HL-60 (cell line): ENCODE data around the gene DOHH.

Source experiments
- GABPA ChIP-seq: IDR thresholded peaks from 2 replicates; pipeline ENCODE4 v1.6.1; 2012; ENCODE audit warnings: low read depth
- POLR2AphosphoS5 ChIP-seq: IDR thresholded peaks from 2 replicates; pipeline ENCODE4 v1.6.1; 2012; ENCODE audit warnings: low read depth
- TF ChIP-seq, protein P1 (sequence below): IDR thresholded peaks from one replicate; pipeline ENCODE4 v1.5.1; 2011; ENCODE audit warnings: low read length, control low read depth, inconsistent platforms; ENCODE audit not compliant: insufficient read depth

GRCh38 chr19:3510727-3511126 lies 10.3 kb upstream of the DOHH start:
- TF ChIP-seq, protein P1, sequence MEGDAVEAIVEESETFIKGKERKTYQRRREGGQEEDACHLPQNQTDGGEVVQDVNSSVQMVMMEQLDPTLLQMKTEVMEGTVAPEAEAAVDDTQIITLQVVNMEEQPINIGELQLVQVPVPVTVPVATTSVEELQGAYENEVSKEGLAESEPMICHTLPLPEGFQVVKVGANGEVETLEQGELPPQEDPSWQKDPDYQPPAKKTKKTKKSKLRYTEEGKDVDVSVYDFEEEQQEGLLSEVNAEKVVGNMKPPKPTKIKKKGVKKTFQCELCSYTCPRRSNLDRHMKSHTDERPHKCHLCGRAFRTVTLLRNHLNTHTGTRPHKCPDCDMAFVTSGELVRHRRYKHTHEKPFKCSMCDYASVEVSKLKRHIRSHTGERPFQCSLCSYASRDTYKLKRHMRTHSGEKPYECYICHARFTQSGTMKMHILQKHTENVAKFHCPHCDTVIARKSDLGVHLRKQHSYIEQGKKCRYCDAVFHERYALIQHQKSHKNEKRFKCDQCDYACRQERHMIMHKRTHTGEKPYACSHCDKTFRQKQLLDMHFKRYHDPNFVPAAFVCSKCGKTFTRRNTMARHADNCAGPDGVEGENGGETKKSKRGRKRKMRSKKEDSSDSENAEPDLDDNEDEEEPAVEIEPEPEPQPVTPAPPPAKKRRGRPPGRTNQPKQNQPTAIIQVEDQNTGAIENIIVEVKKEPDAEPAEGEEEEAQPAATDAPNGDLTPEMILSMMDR, result no peak
- TF ChIP-seq POLR2AphosphoS5 (no peak), GABPA (no peak)
